OCI-LY3 (cell line): ENCODE results near the gene NRG2.

Source experiments
- EZH2phosphoT487 ChIP-seq: fragments of 200-600 bp; shearing (Covaris generic); IDR thresholded peaks from 2 replicates; pipeline ENCODE4 v1.6.1; 2018; ENCODE audit warnings: antibody characterized with exemption, mixed run types, low read depth
- TF ChIP-seq, protein P1 (sequence below): fragments of 200-600, 300-600 bp; sonication (generic); IDR thresholded peaks from 2 replicates; pipeline ENCODE4 v1.5.1; 2014; ENCODE audit warnings: antibody characterized with exemption, low read length, low read depth

DNA sequence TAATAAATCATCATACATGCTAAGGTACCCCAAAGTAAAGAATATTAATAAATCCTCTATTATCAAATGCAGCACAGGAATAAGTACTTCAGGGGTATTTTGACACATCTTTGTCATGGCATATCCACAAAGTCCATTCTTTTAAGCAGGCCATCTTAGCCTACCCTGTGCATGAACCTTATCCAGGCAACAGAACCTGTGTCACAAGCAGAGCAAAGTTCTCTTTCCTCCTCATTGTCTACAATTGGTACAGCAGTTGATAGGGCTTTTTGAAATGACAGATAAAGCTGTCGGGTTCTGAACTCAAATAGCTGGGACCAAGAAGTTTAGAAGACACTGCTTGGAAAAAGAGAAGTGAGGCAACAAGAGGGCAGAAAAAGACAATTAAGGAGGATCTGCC, 40.0 kb upstream of the NRG2 start:
- TF ChIP-seq, protein P1, sequence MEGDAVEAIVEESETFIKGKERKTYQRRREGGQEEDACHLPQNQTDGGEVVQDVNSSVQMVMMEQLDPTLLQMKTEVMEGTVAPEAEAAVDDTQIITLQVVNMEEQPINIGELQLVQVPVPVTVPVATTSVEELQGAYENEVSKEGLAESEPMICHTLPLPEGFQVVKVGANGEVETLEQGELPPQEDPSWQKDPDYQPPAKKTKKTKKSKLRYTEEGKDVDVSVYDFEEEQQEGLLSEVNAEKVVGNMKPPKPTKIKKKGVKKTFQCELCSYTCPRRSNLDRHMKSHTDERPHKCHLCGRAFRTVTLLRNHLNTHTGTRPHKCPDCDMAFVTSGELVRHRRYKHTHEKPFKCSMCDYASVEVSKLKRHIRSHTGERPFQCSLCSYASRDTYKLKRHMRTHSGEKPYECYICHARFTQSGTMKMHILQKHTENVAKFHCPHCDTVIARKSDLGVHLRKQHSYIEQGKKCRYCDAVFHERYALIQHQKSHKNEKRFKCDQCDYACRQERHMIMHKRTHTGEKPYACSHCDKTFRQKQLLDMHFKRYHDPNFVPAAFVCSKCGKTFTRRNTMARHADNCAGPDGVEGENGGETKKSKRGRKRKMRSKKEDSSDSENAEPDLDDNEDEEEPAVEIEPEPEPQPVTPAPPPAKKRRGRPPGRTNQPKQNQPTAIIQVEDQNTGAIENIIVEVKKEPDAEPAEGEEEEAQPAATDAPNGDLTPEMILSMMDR = no peak
- no peak for TF ChIP-seq EZH2phosphoT487
